GM15510 (cell line): ENCODE results near the gene RNF7.

ENCODE experiments used
- POLR2A ChIP-seq: IDR thresholded peaks from 3 replicates; pipeline ENCODE4 v1.6.1; 2011; ENCODE audit warnings: borderline replicate concordance; ENCODE audit not compliant: insufficient read length; ENCODE audit errors: extremely low read depth

Gene RNF7

GRCh38 chr3:141764986-141765385, 26.9 kb downstream of the RNF7 start:
- no peak for TF ChIP-seq POLR2A

- TF ChIP-seq POLR2A: no peak
These were observed 29.0 kb downstream of the RNF7 start for GRCh38 chr3:141767066-141767465.

GRCh38 chr3:141769221-141769894, 31.3 kb downstream of the RNF7 start:
- no peak for TF ChIP-seq POLR2A

- no peak for TF ChIP-seq POLR2A
These were observed 35.6 kb downstream of the RNF7 start for GRCh38 chr3:141773676-141774075.

- TF ChIP-seq POLR2A: no peak
These were observed 38.3 kb downstream of the RNF7 start for GRCh38 chr3:141776376-141776775.

- no peak for TF ChIP-seq POLR2A
These were observed 38.8 kb downstream of the RNF7 start for GRCh38 chr3:141776885-141777284.

GRCh38 chr3:141777957-141778813, 40.1 kb downstream of the RNF7 start:
- TF ChIP-seq POLR2A: no peak

GRCh38 chr3:141779667-141780066, 41.6 kb downstream of the RNF7 start:
- TF ChIP-seq POLR2A: no peak

- TF ChIP-seq POLR2A: no peak
These were observed 44.4 kb downstream of the RNF7 start for GRCh38 chr3:141782386-141782932.

- no peak for TF ChIP-seq POLR2A
These were observed 45.5 kb downstream of the RNF7 start for GRCh38 chr3:141783632-141784031.

GRCh38 chr3:141784096-141784495, 46.0 kb downstream of the RNF7 start:
- TF ChIP-seq POLR2A: no peak

GRCh38 chr3:141784531-141784930, 46.4 kb downstream of the RNF7 start:
- no peak for TF ChIP-seq POLR2A

GRCh38 chr3:141788149-141788548, 50.1 kb downstream of the RNF7 start:
- no peak for TF ChIP-seq POLR2A

- no peak for TF ChIP-seq POLR2A
These were observed 51.2 kb downstream of the RNF7 start for GRCh38 chr3:141789281-141789680.

GRCh38 chr3:141790171-141790570, 52.1 kb downstream of the RNF7 start:
- no peak for TF ChIP-seq POLR2A

- TF ChIP-seq POLR2A: no peak
These were observed 54.4 kb downstream of the RNF7 start for GRCh38 chr3:141792495-141792894.

- TF ChIP-seq POLR2A: no peak
These were observed 55.6 kb downstream of the RNF7 start for GRCh38 chr3:141793476-141794260.
